ENCODE measurements around the gene BRD7. TPM values are rescaled to one million over a fixed set of nuclear protein-coding genes. Genes with fewer than 3 reads are reported as not detected.

Gene BRD7
- total RNA-seq, 4 donors from 2014 or later = 29.9 to 58.0 (median 38.5) TPM

DNA sequence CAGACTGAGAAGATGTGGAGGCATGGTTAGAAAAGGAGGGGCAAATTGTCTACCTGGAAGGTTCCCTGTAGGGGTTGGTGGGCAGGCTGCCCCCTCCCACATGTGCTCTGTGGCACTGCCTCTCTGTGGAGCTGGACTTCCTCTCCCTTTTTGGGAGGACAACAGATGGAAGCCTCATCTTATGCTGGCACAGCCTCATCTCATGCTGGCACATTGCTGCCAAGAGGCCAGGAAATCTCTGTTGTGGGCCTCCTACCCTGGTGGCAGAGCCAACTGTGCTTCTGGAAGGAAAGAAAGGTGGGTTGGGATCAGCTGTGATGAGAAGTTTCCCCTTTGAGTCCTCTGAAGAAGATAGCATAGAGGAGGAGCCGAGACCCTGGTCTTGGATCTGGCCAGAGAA, 19.7 kb upstream of the BRD7 start:
- 73% methylated on average over 1 of the region's 1 CpG; no CpG with 5 or more reads in 1 of the 2 donors for WGBS, 2 donors (ENCODE audit: low coverage in 1 of 2)
- TF ChIP-seq POLR2AphosphoS5 (IDR thresholded peaks at IDR 0.05) (no peak), POLR2A (IDR thresholded peaks at IDR 0.05) (no peak), EP300 (IDR thresholded peaks at IDR 0.05; ENCODE audit: low read depth) (no peak)
- TF ChIP-seq, protein P1, sequence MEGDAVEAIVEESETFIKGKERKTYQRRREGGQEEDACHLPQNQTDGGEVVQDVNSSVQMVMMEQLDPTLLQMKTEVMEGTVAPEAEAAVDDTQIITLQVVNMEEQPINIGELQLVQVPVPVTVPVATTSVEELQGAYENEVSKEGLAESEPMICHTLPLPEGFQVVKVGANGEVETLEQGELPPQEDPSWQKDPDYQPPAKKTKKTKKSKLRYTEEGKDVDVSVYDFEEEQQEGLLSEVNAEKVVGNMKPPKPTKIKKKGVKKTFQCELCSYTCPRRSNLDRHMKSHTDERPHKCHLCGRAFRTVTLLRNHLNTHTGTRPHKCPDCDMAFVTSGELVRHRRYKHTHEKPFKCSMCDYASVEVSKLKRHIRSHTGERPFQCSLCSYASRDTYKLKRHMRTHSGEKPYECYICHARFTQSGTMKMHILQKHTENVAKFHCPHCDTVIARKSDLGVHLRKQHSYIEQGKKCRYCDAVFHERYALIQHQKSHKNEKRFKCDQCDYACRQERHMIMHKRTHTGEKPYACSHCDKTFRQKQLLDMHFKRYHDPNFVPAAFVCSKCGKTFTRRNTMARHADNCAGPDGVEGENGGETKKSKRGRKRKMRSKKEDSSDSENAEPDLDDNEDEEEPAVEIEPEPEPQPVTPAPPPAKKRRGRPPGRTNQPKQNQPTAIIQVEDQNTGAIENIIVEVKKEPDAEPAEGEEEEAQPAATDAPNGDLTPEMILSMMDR (IDR thresholded peaks at IDR 0.05) = no peak
- H3K4me3 ChIP-seq = no peak overlapping the region
- H3K4me1 ChIP-seq = no peaks in the 10 kb centered on the region
- in situ Hi-C loops (cut with MboI; ENCODE audit: low pct_ligation_motif_present in 1 of 4, low pct_unique_long_range_greater_than_20kb in 1 of 4, low sequenced_read_pairs in 3 of 4) (loop anchor here in 1 of 4 donors (25.0 kb wide), 1 partner anchor 424 kb away; no protein-coding TSS in a partner anchor), intact Hi-C loops (cut with DNase I; ENCODE audit: low total_unique reads) (no loop called here)
- no peaks in the 10 kb centered on the region for H3K36me3 ChIP-seq
- DNase-seq = no peak
- H3K27ac ChIP-seq = no peak overlapping the region
- no peaks in the 10 kb centered on the region for H3K9me3 ChIP-seq
- no peaks in the 10 kb centered on the region for H3K27me3 ChIP-seq

GRCh38 chr16:50386774-50387173, 18.0 kb upstream of the BRD7 start:
- no peaks in the 10 kb centered on the region for H3K9me3 ChIP-seq
- H3K27me3 ChIP-seq = no peaks in the 10 kb centered on the region
- H3K4me3 ChIP-seq = no peak overlapping the region
- TF ChIP-seq POLR2AphosphoS5 (IDR thresholded peaks at IDR 0.05) (no peak), POLR2A (IDR thresholded peaks at IDR 0.05) (no peak), EP300 (IDR thresholded peaks at IDR 0.05; ENCODE audit: low read depth) (no peak)
- TF ChIP-seq, protein P1 (IDR thresholded peaks at IDR 0.05) = no peak
- WGBS, 2 donors (ENCODE audit: low coverage in 1 of 2) = 91% methylated on average over 13 of the region's 13 CpGs; no CpG with 5 or more reads in 1 of the 2 donors
- intact Hi-C loops (cut with DNase I; ENCODE audit: low total_unique reads) = no loop called here
- no peak overlapping the region for H3K27ac ChIP-seq
- in situ Hi-C loops (cut with MboI; ENCODE audit: low pct_ligation_motif_present in 1 of 4, low pct_unique_long_range_greater_than_20kb in 1 of 4, low sequenced_read_pairs in 3 of 4) = loop anchor here in 1 of 4 donors (25.0 kb wide), 1 partner anchor 426 kb away; no protein-coding TSS in a partner anchor
- no peaks in the 10 kb centered on the region for H3K4me1 ChIP-seq
- no peaks in the 10 kb centered on the region for H3K36me3 ChIP-seq
- DNase-seq = no peak

GRCh38 chr16:50386139-50386538, 17.4 kb upstream of the BRD7 start:
- in situ Hi-C loops (cut with MboI; ENCODE audit: low pct_ligation_motif_present in 1 of 4, low pct_unique_long_range_greater_than_20kb in 1 of 4, low sequenced_read_pairs in 3 of 4) (loop anchor here in 1 of 4 donors (25.0 kb wide), 1 partner anchor 426 kb away; no protein-coding TSS in a partner anchor), intact Hi-C loops (cut with DNase I; ENCODE audit: low total_unique reads) (no loop called here)
- H3K4me3 ChIP-seq = no peak overlapping the region
- H3K27ac ChIP-seq = no peak overlapping the region
- H3K27me3 ChIP-seq = no peaks in the 10 kb centered on the region
- TF ChIP-seq POLR2A (IDR thresholded peaks at IDR 0.05) = no peak
- TF ChIP-seq, protein P1 (IDR thresholded peaks at IDR 0.05) = no peak
- no peak for TF ChIP-seq POLR2AphosphoS5 (IDR thresholded peaks at IDR 0.05)
- TF ChIP-seq EP300 (IDR thresholded peaks at IDR 0.05; ENCODE audit: low read depth) = no peak
- H3K36me3 ChIP-seq = no peaks in the 10 kb centered on the region
- no peak for DNase-seq
- 42 to 73% methylated on average over 2 to 5 of the region's 5 CpGs for WGBS, 2 donors (ENCODE audit: low coverage in 1 of 2)
- H3K9me3 ChIP-seq = no peaks in the 10 kb centered on the region
- H3K4me1 ChIP-seq = no peaks in the 10 kb centered on the region

- Histone ChIP-seq H3K36me3 (no peaks in the 10 kb centered on the region), H3K27ac (no peak overlapping the region), H3K4me3 (no peak overlapping the region), H3K9me3 (no peaks in the 10 kb centered on the region), H3K27me3 (no peaks in the 10 kb centered on the region), H3K4me1 (no peaks in the 10 kb centered on the region)
- TF ChIP-seq POLR2AphosphoS5 (IDR thresholded peaks at IDR 0.05) (no peak), POLR2A (IDR thresholded peaks at IDR 0.05) (no peak), EP300 (IDR thresholded peaks at IDR 0.05; ENCODE audit: low read depth) (no peak)
- TF ChIP-seq, protein P1 (IDR thresholded peaks at IDR 0.05) = no peak
- no peak for DNase-seq
- intact Hi-C loops (cut with DNase I; ENCODE audit: low total_unique reads) (loop anchor here (5.0 kb wide), 1 partner anchor 258 kb away; no protein-coding TSS in a partner anchor), in situ Hi-C loops (cut with MboI; ENCODE audit: low pct_ligation_motif_present in 1 of 4, low pct_unique_long_range_greater_than_20kb in 1 of 4, low sequenced_read_pairs in 3 of 4) (loop anchor here in 1 of 4 donors (25.0 kb wide), 1 partner anchor 428 kb away; no protein-coding TSS in a partner anchor)
- WGBS, 2 donors (ENCODE audit: low coverage in 1 of 2) = 80 to 84% methylated on average over 6 to 7 of the region's 7 CpGs
Measured at GRCh38 chr16:50384500-50385135, 15.8 kb upstream of the BRD7 start.

Measured in transverse colon (tissue), 4 donors.